Endothelial cell of hepatic sinusoid (primary cell): ENCODE results near the gene EGFL8.

Experiments
- in situ Hi-C: cut with HindIII; loops from 2 replicates; pipeline ENCODE4 v1.10.0; 2017; ENCODE audit warnings: low sequenced_read_pairs

The EGFL8 gene

DNA sequence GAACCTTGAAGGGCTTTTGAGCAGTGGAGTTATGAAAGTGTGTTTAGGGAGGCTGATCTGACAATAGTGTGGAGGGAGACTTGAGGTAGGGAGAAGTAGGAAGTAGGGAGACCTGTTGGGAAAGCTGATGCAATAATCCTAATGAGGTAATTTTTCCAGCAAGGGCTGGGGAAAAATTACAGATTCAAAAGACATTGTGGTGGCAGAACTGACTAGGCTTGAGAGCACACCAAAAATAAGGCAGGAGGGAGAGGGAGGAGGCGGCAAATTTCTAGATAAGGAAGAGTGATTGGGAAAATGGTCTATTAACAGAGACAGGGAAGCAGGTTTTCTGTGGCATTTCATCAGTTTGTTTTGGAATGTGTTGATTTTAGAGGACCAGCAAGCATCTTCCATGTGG, 18.1 kb upstream of the EGFL8 start:
- in situ Hi-C loops = no loop called here

DNA sequence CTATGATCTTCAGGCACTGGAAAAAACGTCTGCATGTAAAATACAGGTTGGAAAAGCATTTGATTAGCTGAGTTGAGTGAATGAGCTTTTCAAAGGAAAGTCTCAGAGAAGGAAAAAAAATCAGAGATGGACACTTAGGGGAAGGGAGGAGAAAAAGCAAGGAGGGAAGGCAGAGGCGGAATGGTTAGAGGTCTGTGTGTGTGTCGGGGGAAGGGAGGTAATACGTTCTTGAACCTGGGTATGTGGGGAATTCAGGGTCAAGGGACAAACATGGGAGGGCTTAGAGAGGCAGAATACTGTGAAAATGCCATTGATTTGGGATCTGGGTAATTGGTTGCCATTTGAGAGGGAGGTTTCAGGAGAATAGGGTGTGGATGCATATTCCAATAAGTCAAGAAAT, 17.7 kb upstream of the EGFL8 start:
- in situ Hi-C loops = no loop called here

DNA sequence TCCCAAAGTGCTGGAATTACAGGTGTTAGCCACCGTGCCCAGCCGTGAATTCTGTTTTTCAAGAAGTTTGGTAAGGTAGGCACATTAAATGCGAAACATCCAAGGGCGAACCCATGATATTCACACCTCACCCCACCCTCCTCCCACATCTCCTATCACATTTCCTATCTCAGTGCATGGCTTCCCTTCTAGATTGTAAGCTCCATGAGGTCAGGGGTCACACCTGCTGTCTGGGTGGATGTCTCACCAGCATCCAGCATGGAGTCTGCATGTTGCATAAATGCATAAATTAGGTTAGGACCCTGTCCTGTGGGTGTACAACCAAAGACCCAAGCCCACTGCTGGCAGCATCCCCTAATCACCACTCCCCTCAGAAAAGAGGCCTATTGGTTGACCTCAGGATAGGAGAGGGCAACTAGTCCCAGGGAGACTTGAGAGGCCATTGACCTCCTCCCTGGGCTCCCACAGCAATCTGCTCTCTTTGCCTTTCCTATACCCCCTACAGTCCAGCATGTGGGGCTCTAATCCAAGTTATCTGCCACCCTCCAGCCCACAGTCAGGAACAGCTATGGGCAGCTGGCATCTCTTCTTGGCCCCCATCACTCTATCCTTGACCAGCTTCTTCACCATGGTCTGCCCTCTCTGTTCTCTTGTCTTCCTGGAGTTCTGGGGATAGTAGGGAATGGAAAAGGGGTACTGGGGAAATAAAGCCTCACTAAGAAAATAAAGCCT, 16.8 kb upstream of the EGFL8 start:
- in situ Hi-C loops = no loop called here

DNA sequence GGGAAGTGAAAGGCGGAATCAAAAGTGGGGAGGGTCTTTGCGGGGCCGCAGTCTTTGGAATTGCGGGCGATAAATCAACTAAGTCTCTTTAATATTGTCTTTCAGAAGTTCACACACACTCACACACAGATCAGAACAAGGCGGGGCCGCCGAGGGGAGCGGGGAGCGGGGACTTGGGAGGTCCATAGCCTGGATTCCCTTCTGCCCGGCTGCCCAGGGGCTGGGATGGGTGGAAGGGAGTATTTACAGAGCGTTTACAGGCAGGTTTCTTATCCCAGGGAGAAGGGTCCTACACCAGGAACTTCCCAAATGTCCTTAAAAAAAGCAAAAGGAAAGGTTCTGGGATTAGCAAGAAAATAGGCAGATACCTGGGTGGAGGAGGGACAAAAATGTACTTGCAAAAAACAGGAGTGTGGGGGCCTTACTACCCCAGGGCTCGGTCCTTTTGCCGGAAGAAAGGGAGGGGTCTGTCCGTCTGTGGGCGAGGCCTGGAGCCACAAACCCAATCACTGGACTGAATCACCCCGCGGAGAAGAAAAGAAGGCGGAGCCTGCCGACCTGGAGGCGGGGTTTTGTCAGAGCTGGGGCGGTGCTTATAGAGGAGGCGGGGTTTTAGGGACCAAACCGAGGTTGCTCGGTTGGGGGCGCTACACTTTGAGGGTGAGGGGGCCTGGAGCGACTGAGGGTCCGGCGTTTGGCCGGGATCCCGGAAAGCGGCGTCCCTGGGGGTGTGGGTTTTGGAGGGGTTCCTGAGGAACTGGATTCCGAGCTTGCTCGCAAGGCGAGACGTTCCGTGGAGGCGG, 15.9 kb upstream of the EGFL8 start:
- in situ Hi-C loops = no loop called here

DNA sequence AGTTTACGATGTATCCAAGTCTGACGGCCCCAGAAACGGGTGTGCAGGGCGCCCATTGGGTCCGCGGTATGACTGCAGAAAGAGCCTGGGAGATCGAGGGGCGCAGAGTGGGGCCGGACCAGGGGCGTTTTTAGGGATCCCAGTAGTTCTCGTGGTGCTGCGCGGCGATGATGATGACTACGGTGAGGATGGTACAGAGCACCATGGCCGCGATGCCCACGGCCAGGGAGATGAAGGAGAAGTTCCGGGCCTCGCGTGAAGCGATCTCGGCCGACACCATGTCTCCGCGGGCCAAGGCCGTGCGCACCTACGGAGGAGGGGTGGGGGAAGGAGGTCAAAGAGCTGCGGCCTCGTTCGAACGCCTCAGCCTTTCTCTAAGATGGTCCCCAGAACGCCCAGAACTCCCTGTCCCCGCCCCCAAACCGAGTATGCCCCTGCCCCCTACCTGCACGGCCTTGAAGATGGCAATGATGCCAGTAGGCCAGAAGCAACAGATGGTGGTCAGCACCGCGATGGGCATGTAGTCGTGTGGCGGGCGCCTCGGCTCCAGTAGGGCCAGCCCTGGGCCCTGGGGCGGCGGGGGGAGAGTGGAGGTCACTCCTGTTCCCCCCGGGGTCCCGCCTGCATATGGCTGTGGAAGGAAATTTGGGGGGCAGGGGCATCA, 15.2 kb upstream of the EGFL8 start:
- in situ Hi-C loops = no loop called here

DNA sequence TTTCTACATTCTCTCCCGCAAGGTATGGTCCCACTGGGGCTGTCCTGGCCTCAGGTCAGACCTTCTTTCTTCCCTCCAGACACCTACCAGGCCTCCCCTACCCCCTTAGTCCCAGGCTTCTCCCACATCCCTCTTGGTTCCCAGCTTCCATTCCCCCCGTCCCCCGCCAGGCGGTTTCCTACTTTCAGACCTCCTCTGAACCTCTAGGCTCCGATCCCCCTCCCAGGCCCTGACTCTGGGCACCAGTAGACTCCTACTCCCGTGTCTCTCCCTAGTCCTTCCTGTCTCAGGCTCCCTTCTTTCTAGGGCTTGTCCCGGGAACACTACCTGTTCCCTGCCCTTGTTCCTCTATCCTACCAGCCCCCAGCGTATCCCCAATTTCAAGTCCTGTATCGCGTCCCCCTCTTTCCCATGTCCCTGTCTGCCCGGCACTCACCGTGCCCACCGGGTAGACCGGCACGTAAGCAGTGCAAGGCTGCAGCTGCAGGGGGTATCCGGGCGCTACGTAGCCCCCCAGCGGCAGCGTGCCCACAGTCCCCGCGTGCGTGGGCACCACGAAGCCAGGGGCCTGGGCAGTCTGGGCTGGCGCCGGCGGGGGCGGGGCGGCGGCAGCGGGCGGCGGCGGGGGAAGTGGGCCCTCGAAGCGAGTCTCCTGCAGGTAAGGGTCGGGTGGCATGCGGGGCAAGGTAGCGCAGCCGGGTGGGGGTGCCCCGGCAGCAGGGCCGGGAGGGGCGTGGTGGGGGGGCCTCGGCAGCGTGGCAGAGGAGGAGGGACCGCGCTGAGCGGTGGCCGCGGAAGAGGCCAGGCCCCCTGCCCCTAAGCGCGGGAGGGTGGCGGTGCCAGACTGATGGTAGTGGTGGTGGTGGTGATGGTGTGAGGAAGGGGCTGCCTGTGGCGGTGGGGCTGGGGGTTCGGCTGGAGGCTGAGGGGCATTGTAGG, 14.2 kb upstream of the EGFL8 start:
- in situ Hi-C loops = no loop called here

DNA sequence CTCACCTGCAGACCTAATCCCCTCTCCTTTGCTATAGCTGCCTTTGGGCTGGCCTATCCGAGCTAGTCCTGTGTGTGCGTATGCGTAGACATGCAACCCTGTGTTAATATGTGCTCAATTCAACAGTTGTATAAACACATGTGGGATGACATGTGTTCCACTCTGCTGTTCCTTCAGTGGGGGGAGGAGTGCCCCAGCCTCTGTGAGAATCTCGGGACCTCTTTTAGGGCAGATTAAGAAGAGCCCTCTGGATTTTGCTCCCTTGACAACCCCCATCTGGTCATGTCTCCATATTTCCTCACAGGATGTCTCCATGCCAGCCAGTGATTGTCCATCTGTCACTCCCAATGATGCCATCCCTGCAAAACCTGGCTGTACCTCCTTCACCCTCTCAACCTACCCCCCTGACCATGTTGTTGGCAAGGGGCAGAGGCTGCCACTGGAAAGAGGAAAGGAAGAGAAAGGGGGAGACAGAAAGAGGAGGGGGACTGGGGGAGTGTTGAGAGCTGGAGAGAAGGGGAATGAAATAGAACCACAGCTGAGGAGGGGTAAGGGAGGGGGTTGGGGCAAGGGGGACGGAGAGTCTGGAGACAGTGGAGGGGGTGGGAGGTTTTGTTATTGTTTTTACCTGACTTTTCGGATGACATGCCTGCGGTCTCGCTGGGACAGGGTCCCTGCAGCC, 13.1 kb upstream of the EGFL8 start:
- in situ Hi-C loops = no loop called here

DNA sequence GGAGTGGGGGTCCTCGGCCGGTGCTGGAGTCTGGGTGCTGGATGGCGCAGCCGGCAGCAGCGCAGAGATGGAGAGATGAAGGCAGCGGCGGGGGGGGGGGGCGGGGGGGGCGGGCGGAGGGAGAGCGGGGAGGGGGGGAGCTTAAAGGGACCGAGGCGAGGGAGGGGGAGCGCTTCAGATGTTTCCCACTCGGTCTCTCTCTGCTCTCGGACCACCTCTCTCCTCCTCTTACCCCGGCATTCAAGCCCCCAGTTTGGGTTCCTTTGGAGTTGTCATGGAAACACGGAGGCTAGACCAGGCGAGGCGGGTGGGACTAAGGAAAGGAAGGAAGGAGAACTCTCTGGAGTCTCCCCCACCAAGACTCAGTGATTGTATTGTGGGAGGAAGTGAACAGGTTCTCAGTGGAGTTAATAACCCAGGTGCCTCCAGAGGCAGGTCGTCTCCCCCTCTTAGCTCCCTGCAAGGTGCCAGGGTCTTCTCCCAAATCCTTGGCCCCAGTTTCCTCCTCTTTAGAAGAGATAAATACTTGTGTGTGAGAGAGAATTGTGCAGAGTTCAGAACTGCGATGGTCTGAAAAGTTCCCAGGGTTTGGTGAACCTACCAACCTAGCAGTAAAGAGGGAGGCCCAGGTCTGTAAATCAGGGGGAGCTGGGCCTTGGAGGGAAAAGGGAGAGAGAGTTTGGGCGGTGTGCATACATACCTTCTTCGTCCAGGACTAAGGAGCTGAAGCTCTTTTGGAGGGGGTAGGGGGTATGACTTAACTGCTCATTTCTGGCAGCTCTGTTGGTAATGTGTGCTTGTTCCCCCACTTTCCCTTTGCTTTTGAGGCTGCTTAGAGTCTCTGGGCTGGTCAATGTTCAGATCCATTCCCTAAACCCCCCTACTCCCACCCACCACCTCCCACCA, 12.3 kb upstream of the EGFL8 start, which contains the start of gene PRRT1:
Gene PRRT1 (minus strand): TSS at position 77 of the 906 bp plus-strand sequence. CDS start 112 bp downstream, outside the sequence.
- in situ Hi-C loops = no loop called here

DNA sequence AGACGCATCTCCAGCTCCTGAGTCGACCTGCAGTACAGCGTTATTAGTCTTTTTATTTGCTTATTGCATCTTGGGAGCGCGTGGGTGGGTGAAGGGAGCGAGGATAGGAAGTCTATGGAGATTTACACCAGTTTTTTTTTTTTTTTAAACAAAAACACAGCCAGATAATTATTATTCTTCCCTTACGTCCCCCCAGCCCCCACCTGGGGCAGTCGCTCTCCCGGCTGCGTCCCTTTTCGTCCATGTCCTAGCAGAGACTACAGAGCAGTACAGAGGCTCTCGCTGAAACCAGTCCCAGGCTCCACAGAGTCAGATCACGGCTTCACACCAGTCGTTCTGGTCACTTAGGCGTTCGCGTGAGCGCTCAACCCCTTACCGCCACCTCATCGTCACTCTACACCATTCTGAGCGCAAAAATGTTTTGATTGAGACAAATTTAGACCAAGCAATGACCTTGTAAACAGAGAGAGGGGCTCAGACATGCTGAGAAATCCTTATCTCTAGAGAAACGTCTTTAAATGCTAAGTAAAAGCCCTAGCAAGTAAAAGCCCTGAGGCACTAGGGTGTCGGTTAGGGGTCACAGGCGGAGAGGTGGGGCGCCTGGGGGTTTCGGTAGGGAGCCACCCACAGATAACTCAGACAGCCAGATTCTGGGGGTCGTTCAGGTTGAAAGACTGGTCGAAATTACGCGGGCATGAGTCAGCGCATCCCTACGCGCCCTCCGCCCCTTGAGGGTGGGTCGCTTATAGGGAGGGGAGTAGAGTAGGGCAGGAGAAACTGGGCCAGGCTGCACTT, 11.4 kb upstream of the EGFL8 start:
- in situ Hi-C loops = no loop called here

DNA sequence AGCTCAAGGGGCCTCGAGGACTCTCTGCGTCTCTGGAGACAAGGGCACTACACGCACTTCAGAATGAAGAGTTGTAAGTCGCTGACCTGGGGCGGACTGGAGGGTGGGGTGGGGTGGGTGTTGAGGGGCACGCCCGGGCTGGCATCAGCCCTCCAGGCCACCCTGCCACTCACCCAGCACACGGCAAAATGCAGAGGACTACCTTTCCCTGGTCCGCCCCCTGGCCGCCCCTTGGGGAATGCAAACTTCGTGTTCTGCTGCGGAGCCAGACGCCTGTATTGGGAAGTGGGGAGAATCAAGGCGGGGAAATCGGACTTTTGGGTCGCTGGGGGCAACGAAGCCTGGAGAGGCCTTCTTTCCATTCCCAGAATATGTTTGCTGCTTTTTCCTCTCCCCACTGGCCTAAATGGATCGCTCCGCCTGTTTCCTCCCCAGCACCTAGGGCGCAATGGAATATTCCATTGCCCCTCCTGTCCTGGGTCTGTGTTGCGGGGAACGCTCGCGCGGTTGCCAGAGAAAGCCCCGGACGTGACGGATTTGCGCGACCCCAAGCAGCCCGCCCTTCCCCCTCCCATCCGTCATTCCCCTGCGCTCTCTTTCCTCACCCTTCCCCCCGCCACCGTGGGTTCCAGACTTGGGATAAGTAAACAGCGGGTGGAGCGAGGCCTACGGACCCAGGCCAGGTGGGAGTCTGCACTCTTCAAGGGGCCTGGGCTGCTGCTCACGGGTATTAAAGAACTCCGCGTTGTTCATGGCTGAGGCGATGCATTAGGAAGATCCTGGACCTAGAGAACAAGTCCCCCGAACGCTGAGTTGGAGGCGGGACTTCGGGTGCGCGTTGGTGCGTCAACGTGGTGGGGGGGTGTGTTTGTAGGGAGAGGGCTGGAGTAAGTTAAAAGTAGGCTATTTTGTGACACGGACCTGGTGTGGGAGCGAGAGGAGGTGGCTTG, 10.6 kb upstream of the EGFL8 start, which contains the start of gene PPT2:
Gene PPT2 (plus strand): TSS at position 578 of the 950 bp plus-strand sequence. CDS start 454 bp downstream, outside the sequence.
- in situ Hi-C loops = no loop called here

DNA sequence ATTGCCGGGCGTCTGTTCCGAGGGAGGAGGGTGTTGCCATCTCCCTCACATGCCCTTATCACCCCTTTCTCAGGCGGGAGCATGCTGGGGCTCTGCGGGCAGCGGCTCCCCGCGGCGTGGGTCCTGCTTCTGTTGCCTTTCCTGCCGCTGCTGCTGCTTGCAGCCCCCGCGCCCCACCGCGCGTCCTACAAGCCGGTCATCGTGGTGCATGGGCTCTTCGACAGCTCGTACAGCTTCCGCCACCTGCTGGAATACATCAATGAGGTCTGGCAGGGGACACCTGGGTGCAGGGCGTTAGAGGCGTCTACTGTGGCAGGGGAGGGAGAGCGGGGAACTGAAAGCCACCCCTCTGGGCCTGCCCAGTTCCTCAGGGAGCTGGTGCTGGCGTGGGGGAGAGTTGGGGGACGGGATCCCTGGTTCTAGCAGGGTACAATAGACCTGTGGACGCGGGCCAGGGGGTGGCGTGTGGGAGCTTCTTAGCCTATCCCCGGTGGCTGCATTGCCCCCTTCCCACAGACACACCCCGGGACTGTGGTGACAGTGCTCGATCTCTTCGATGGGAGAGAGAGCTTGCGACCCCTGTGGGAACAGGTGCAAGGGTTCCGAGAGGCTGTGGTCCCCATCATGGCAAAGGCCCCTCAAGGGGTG, 9.8 kb upstream of the EGFL8 start:
- in situ Hi-C loops = no loop called here

DNA sequence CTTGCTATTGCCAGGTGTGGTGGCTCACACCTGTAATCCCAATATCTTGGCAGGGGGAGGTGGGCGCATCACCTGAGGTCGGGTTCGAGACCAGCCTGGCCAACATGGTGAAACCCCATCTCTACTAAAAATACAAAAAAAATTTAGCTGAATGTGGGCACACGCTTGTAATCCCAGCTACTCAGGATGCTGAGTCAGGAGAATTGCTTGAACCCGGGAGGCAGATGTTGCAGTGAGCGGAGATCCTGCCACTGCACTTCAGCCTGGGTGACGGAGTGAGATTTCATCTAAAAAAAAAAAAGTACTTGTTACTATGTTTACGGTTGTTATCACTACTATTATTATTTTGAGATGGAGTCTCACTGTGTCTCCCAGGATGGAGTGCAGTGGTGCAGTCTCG, 7.5 kb upstream of the EGFL8 start:
- in situ Hi-C loops = no loop called here

DNA sequence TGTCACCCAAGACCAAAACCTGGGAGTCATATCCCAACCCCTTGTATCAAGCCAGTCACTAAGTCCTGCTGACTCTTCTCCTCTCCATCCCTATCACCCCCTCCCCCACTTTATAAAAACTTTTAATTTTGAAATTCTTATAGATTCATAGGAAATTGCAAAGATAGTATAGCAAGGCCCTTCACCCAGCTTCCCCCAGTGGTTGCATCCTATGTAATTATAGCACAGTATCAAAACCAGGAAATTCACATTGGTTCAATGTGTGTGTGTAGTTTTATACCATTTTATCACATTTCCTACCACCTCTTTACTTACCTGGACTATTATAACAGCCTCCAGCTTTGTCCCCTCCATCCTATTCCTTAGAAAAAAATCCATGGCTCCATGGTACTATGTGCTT, 6.3 kb upstream of the EGFL8 start:
- in situ Hi-C loops = no loop called here

DNA sequence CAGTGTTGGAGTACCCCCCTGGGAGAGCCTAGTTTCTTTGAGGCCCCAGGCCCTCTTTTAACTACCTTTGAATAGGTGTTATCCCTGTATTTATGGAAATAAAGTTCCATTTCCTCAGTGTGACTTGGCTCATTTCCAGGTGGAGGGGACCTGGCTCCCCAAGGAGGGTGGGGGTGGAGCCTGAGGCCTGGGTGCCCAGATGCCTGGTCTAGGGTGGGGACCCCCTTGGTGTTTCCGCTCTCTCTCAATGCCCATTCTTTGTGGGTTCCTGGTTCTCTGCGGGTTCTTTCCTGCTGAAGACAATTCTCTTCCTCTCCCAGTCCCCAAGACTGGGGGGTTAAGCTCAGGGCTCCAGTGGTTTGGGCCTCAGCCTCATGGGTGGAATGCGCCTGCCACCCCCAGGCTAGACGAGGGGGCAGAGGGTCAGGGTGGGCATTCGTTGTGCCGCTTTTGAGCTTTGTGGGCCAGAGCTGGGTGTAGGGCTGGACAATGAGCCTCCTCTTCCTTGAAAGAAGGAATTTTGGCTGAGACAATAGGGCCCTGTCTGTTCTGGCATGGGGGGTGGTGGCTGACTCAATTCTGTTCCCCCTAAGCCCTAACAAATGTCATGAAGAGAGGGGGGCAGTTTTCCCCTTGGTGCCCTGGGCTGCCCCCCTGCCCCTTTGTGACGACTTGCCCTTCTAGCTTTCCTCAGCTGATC, 686 bp upstream of the EGFL8 start:
- in situ Hi-C loops = no loop called here

DNA sequence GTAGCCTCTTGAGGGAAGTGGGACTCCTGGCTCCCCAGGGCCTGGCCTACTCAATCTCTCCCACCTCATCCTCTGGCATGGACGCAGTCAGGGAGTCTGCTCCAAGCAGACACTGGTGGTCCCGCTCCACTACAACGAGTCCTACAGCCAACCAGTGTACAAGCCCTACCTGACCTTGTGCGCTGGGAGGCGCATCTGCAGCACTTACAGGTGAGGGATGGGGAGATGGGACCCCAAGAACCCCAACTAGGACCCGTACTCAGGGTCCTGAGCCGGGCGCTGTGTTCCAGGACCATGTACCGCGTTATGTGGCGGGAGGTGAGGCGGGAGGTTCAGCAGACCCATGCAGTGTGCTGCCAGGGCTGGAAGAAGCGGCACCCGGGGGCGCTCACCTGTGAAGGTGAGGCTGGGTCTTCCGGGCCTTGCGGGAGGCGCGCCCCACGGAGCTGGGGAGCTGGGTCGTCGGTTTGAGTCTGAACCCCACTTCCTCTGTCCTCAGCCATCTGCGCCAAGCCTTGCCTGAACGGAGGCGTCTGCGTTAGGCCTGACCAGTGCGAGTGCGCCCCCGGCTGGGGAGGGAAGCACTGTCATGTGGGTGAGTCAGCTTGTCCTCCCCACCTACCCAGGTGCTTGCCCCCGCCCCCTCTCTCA, 2.1 kb downstream of the EGFL8 start:
- in situ Hi-C loops = no loop called here
